Measurements from ENCODE around the gene PLEKHG2.
"Not testable (repeated sequence)": the region's sequence is repeated elsewhere in the genome, so short reads cannot be mapped to it uniquely, and the experiment has no call there.

The PLEKHG2 gene

GRCh38 chr19:39424934-39425333 is 12.5 kb downstream of the PLEKHG2 start:
- DNase-seq, result no peak

- no peak for DNase-seq
These were observed 13.3 kb downstream of the PLEKHG2 start for GRCh38 chr19:39425744-39426143.

- DNase-seq, result no peak
These were observed 13.7 kb downstream of the PLEKHG2 start for GRCh38 chr19:39426170-39426569.

GRCh38 chr19:39427707-39428106 is 15.2 kb downstream of the PLEKHG2 start:
- DNase-seq, result no peak

GRCh38 chr19:39428283-39429112 is 16.0 kb downstream of the PLEKHG2 start:
- peak; percentile 90 for DNase-seq

- peak; percentile 99 for DNase-seq
These were observed 18.5 kb downstream of the PLEKHG2 start for GRCh38 chr19:39430675-39431593.

GRCh38 chr19:39432677-39433025 is 20.2 kb downstream of the PLEKHG2 start:
- no peak for DNase-seq

- DNase-seq, result no peak
These were observed 21.1 kb downstream of the PLEKHG2 start for GRCh38 chr19:39433480-39434079.

- no peak for DNase-seq
These were observed 21.9 kb downstream of the PLEKHG2 start for GRCh38 chr19:39434123-39435076.

GRCh38 chr19:39435499-39436349 is 23.3 kb downstream of the PLEKHG2 start, which contains the start of gene RPS16:
Gene RPS16, minus strand, starts transcription at chr19:39435949. Its CDS starts 54 bp downstream, at chr19:39435895.
- peak; percentile 99 for DNase-seq

GRCh38 chr19:39436350-39436716 is 23.9 kb downstream of the PLEKHG2 start:
- DNase-seq, result no peak

- DNase-seq, result peak; percentile 37
These were observed 25.9 kb downstream of the PLEKHG2 start for GRCh38 chr19:39438270-39438934.

GRCh38 chr19:39444598-39445195 is 32.2 kb downstream of the PLEKHG2 start:
- DNase-seq, result peak; percentile 19

- peak; percentile 95 for DNase-seq
These were observed 33.0 kb downstream of the PLEKHG2 start, which contains the start of gene SUPT5H for GRCh38 chr19:39445196-39446111. Gene SUPT5H, plus strand, starts transcription at chr19:39445582. Its CDS starts 309 bp downstream, at chr19:39445891.

GRCh38 chr19:39446365-39447084 is 34.1 kb downstream of the PLEKHG2 start:
- no peak for DNase-seq

GRCh38 chr19:39448271-39448670 is 35.8 kb downstream of the PLEKHG2 start:
- peak; percentile 35 for DNase-seq

- no peak for DNase-seq
These were observed 36.8 kb downstream of the PLEKHG2 start for GRCh38 chr19:39449116-39449797.

GRCh38 chr19:39451257-39451656 is 38.8 kb downstream of the PLEKHG2 start:
- not testable (repeated sequence) for DNase-seq

Measured in HCEC 1CT (cell line).